DMS79 (cell line): ENCODE results near the gene APRT.
"Not testable (repeated sequence)": the region's sequence is repeated elsewhere in the genome, so short reads cannot be mapped to it uniquely, and the experiment has no call there.

ENCODE experiments used
- DNase-seq: peaks from one replicate; lab custom pipeline; 2025; lab: John Stamatoyannopoulos, UW

Gene APRT

DNA sequence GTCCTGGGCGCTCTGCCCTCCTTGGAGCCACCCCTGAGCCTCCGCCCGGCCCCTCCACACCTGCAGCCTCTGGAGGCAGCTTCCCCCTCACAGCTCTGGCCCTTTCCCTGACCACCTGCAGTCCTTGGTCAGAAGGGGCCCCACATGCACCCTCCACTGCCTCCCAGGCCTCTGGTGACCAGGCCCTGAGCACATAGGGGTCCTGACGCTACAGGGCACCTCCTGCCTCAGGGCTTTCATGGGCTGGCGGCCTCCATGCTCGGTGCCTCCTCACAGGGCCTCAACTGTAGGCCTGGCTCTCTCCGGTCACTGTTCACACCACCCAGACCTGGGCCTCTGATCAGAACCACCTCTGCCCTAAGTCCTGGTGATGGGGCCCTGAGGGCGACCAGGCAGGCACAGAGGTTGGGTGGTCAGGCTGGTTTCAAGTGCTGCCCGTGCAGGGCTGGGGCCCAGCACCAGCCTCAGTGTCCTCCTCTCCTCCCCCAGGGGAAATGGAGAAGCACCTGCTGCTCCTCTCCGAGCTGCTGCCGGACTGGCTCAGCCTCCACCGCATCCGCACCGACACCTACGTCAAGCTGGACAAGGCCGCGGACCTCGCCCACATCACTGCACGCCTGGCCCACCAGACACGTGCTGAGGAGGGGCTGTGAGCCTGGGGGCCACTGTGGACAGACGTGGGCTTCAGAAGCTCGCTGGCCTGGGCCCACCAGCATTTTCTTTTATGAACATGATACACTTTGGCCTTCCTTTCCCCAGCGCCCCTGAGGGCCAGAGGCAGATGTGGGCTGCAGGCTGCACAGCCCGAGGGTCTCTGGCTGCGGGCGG lies 3.9 kb downstream of the APRT start:
- DNase-seq: no peak

DNA sequence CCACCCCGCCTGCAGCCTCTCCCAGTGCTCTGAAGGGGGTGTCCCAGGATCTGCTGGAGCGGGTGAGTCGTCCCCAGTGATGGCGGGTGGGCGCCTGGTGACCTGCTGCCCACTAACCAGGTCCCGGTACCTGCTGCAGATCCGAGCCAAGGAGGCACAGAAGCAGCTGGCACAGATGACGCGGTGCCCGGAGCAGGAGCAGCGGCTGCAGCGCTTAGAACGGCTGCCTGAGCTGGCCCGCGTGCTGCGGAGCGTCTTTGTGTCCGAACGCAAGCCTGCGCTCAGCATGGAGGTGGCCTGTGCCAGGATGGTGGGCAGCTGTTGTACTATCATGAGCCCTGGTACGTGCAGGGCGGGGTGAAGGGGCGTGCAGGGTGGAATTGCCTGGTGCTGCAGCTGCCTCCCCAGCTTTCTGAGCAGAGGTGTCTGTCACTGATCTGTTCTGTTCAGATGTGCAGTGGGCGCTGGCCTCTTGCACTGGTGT lies 4.5 kb downstream of the APRT start:
- no peak for DNase-seq

DNA sequence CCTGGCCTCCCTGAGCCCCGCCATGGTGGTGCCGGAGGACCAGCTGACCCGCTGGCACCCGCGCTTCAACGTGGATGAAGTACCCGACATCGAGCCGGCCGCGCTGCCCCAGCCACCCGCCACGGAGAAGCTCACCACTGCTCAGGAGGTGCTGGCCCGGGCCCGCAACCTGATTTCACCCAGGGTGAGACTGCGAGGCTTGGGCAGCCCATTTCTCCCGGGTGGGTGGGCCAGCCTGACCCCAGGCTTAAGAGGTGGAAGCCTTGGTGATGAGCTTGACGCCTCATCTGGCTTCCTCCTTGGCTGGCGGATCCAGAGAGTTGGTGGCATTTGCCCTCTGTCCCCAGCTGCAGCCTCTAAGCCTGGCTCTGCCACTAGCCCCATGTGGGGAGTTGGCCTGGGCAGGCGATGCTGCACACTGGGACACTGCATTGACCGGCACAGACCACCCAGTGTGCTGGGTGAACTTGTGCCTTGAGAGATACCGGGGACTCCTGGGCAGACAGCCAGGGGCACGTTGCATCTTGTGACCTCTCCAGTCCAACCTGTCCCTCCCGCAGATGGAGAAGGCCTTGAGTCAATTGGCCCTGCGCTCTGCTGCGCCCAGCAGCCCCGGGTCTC lies 5.1 kb downstream of the APRT start:
- no peak for DNase-seq

DNA sequence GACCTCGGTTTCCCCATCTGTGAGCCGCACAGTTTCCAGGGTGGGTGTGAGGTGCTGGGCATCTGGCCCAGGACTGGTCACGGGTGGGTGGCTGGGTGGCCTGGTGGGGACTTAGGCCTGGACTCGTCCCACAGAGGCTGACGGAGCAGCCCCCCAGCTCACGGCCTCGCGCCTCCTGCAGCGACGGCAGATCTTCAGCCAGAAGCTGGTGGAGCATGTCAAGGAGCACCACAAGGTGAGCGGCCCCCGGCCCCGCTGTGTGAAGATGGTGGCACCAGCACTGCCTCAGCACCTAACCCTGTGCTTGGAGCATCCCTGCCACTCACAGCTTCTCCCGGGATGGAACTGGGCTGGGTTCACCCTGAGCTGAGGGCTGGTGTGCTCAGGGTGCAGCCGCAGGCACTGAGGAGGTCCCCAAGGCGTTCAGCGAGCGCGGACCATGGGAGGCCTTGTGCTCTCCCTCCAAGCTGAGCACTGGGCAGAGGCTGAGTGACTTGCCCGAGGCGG lies 5.8 kb downstream of the APRT start:
- DNase-seq: no peak

DNA sequence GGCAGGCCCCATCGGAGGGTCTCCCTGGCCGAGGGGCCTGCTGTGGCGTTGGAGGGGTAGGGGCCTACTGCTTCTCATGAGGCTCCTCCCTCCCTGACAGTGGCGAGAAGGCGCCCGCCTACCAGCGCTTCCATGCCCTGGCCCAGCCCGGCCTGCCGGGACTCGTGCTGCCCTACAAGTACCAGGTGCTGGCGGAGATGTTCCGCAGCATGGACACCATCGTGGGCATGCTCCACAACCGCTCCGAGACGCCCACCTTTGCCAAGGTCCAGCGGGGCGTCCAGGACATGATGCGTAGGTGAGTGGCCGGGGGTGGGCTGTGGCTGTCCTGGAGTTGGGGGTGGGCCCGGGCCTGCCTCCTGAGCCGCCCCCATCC lies 6.4 kb downstream of the APRT start:
- no peak for DNase-seq

DNA sequence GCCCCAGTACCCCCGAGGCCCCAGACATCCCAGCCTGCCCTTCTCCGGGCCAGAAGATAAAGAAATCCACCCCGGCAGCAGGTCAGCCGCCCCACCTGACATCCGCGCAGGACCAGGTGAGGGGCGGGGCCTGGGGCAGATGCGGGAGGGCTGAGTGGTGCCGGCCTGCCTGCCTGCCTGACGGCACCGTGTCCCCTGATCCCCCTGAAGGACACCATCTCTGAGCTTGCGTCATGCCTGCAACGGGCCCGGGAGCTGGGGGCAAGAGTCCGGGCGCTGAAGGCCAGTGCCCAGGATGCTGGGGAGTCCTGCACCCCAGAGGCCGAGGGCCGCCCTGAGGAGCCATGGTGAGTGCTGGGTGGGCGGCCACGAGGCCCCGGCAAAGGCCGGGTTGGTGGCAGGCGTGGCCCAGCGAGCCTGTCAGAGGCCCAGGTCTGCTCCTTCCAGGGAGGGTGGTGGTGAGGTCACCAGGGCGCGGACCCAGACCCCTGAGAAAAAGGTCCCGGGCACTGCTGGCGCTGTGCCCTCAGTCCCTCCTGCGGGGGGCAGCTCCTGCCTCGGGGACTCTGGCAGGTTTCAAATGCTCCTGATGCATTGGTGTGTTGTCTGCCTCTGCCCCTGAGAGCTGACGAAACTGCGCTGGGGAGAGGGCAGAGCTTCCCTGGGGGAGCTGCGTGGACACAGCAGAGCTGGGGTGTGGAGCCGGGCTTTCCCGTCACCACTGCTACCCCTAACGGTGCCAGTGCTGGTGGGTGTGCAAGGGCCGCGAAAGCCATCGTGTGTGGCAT lies 7.0 kb downstream of the APRT start:
- peak; percentile 7 for DNase-seq

DNA sequence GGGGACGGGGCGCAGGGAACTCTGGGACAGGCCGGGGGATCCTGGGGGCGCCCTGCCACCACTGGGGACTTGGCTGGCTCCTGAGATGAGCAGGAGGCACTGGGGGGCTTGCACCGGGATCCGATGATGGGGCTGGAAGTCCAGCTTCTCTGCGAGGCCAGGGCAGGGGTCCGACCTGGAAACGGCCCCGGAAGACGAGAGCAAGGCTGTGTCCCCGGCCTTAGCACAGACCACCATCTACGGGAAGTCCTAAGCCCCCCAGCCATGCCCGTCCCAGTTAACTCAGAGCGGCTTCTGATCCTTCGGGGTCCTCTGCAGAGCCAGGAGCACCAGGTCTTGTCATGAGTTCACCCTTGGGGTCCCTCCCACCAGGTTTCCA lies 7.6 kb downstream of the APRT start:
- no peak for DNase-seq

DNA sequence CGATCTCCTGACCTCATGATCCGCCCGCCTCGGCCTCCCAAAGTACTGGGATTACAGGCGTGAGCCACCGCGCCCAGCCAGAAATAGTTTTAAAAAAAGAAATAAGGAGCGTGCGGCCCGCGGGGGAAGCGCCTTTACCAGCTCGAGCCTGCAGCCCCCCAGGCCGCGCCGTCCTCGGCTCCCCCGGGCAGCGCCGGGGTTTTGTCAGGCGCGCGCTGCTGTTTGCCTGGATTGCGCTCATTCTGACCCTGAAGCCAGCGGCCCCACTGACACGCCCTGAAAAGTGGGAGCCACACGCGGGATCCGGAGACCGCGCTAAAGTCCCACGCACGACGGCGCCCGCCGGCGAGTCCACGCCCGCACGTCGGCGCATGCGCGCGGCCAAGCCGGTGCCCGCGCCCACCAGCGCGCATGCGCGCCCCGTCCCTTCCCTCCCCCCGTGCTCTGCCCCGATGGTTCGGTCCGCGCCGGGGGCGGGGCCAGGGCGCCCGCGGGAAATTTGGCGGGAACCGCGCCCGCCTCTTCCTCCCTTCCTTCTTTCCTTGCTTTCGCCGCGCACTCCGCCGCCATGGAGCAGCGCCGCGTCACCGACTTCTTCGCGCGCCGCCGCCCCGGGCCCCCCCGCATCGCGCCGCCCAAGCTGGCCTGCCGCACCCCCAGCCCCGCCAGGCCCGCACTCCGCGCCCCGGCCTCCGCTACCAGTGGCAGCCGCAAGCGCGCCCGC lies 8.3 kb downstream of the APRT start, which contains the start of gene CDT1:
TSS of gene CDT1 (plus strand) at position 526 of the 724 bp plus-strand sequence. CDS start at position 569, 43 bp downstream.
- DNase-seq: peak; percentile 20

DNA sequence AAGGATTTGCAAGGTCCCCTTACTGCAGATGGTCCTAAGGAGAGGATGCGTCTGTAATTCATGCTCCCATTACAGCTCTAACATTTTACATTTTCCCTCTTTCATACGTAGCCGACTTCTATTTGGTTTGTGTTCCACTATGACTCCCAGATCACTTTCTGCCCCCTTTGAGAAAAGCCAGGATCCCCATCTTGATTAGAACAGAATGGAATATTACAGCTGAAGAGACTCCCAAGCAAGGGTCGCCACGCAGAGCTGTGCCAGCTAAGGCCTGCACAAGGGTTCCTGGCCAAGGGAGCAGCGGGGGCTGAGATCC lies 11.5 kb downstream of the APRT start:
- no peak for DNase-seq

DNA sequence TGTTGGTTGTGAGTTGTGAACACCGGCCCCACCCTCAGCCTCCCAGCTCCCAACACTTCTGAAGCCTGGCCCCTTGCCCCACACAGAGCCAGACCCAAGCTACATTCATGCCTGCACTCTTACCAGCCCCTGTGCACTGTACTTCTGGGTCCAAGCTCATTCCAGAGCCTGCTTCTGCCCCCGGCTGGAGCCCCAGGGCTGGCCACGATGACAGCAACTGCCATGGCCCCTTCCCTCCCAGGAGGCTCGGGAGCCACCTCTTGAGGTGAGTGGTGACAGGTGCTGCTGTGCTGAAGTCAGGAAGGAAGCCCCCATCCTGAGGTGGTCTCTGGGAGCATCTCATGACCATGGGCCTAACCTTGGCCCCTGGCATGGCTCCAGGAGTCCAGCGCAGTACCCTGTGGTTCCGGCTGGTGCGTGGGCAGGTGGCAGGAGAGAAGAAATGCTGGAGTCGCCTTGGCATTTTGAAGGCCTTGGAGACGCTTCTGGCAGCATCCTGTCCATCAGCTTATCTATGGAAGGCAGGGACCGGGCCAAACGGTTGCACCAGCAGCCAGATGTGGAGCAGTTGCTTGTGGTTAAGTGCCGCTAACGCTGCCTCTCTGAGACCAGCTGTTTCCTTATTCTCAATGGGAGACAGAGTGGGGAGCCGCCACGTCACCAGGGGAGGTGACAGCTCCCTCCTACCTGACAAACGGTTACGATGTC lies 12.0 kb downstream of the APRT start:
- DNase-seq: no peak

DNA sequence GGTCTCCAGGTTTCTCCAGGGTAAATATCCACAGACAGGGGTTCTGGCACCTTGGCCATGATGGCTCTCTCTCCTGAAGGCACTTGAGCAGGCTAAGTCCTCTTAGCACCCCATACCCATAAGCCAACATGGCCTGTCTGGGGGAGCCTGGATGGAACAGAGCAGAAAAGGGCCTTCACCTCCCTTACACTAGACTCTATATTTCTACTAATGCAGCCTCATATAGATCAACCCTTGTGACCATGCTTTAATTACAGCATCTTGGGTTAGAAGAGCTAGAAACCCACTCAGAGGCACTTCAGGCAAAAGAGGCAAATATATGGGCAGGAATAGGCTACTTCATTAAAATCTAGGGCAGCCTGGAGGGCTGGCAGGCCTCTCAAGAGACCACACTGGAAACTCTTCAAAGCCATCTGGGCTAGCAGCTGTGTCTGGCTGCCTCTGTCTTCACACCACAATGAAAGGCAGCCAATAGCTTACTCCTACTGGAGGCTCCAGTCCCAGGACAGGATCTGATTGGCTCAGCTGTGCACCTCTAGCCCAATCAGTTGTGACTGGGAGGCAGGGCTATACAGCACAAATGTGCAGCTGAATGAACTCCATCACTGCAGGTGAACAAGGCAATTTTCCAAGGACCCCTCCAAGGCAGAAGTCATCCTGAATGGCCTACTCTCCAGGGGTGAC lies 12.8 kb downstream of the APRT start:
- peak; percentile 95 for DNase-seq

DNA sequence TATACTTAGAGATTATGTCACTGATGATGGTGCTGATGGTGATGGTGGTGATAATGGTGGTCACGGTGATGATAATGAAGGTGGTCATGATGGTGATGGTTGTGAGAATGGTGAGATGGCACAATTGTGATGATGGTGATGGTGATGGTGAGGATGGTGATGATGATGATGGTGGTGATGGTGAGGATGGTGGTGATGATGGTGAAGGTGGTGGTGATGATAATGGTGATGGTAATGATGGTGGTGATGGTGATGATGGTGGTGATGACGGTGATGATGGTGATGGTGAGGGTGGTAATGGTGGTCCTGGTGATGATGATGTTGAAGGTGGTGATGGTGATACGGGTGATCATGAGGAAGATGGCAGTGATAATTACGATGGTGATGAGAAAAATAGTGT lies 13.7 kb downstream of the APRT start:
- DNase-seq: no peak

DNA sequence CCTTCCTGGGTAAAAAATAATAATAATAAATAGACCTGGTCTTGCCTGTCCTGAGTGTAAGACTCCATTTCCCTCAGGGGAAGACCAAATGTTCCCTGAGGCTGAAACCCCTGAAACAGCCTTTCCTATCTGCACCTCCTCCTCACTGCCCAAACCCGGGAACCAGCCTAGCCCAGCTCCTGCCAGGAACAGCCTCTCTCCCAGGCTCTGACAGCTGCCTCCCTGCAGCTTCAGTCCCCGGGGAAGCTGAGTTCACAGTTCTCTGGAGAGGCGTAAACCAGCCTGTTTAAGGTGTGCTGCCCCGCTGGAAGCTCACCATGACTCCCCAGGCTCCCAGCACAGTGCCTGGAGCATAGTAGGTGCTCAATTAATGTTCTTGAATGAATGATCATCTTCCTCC lies 15.4 kb downstream of the APRT start:
- no peak for DNase-seq

DNA sequence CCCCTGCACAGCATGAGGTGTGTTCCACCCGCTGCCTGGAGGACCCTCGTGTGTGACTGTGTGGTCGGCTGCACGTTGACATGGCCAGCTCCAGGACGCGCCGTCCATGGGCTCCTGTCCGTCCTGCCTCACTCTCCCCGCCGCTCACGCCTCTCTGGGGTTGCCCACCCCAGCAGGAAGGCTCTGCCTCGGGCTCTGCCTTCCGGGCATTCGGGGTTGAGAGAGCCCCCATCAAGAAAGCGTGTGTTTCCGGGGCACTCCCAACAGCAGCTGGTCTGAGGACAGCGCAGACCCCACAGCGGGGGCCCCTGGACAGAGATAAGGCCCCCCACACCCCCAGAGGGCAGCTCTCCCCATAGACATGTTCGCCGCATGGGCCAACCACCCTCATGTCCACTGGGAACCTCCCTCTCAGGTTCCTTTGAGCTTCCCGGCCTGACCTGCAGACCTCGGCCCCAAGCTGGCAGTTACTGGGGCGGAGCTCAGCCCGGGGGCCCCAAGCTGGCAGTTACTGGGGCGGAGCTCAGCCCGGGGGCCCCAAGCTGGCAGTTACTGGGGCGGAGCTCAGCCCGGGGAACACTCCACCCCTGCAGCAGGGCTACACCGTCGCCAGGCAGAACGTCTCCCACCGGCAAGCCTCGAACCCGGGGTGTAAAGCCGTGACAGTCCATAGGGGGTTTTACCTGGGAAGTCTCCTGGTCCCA lies 18.3 kb downstream of the APRT start:
- no peak for DNase-seq

DNA sequence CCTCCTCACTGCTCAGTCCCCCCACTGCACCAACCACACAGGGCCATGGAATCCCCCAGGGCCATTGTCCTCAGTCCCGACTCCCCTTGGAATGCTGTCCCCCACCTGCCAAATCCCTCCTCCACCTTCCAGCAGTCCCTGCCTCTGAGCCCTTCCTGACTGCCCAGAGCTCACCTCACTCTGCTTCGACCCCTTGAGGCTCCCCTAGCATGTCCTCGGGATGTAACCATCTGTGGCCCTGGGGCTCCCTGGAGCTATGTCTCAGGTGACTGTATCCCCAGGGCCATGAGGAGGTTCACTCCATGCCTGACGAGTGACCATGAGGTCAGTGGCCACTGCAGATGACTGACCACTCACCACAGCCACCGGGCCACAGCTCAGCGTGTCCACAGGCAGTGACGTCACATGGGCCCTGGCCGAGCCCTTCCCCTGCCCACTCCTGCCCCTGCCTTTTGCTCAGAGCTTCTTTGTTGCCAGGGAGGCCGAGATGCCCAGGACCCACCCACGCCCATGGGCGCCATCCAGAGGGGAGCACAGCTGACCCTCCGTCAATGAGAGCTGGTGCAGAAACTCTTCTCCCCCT lies 19.0 kb downstream of the APRT start:
- no peak for DNase-seq

DNA sequence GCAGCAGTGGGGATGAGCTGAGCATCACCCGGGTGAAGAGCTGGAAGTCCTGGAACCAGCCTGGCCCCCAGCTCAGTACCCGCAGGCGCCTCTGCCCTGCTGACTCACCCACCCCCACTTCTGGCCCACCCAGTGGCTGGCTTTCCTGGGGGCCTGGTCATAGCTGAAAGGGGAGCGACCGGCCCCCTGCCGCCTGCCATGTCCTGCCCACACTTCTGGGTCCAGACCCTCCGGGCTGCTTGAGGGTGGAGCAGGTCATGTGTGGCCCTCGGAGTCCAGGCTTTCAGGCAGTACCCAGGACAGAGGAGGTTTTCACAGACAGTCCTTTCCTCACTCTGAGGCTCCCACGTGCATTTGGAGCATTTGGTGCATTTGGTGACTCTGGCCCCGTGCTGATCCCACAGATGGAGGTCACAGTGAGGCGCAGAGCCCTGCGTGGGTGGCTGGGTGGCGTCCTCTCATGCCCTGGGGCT lies 19.6 kb downstream of the APRT start:
- no peak for DNase-seq

DNA sequence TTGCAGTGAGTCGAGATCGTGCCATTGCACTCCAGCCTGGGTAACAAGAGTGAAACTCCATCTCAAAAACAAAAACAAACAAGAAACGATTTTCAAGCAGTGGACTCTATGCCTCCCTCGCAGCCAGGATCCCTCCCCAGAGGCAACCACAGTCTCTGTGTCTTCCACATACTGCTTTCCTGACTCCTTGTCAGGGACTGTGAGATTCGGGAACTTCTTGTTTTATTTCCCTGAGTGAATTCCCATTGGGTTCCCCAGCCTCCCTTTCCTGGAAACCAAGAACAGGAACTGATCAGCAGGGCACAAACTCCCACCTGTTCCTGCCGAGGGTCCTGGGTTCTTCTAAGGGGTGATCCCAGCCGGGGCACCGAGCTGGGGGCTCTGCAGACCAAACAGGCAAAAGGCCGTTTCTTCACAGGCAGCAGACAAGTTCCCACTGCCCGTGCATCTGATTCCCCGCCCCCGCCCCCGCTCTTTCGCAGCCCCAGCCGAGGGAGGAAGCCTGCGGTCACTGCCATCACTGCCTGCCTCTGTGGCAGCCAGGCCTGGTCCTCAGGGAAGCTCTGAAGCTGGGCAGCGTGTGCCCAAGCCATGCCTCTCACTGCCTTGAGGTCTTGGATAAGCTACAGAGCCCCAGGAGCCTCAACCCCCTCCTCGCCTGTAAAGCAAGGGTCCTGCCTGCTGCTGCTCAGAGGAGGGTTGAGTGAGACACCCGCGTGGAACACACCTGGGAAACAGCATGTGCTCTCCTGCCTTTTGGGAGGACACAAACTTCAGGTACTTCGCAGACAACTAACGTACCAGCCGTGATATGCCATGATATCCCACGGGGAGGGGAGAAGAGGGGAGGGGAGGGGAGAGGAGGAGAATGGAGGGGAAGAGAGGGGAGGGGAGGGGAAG lies 21.2 kb downstream of the APRT start:
- DNase-seq: no peak

DNA sequence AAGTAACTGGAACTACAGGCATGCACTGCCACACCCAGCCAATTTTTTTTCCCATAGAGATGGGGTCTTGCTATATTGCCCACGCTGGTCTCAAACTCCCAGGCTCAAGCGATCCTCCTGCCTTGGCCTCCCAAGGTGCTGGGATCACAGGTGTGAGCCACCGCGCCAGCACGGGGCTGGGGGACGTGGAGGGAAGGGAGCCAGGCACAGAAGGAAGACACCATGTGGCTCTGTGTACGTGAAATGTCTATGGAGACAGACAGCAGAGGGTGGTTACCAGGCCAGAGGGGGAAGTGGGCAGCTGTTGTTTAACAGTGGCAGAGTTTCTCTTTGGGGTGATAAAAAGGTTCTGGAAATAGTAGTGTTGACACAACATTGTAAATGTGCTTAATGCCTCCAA lies 22.1 kb downstream of the APRT start:
- no peak for DNase-seq

DNA sequence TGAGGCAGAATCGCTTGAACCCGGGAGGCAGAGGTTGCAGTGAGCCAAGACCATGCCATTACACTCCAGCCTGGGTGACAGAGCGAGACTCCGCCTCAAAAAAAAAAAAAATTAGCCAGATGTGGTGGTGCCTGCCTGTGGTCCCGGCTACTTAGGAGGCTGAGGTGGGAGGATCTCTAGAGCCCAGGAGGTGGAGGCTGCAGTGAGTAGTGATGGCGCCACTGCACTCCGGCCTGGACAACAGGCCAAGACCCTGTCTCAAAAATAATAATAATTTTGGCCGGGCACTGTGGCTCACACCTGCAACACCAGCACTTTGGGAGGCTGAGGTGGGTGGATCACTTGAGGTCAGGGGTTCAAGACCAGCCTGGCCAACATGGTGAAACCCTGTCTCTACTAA lies 23.0 kb downstream of the APRT start:
- not testable (repeated sequence) for DNase-seq
